Measurements from ENCODE around the gene CRB2. TPM values are rescaled to one million over a fixed set of nuclear protein-coding genes. Genes with fewer than 3 reads are reported as not detected.

CRB2 gene
- total RNA-seq, 1 donor from 2014 or later: not detected

DNA sequence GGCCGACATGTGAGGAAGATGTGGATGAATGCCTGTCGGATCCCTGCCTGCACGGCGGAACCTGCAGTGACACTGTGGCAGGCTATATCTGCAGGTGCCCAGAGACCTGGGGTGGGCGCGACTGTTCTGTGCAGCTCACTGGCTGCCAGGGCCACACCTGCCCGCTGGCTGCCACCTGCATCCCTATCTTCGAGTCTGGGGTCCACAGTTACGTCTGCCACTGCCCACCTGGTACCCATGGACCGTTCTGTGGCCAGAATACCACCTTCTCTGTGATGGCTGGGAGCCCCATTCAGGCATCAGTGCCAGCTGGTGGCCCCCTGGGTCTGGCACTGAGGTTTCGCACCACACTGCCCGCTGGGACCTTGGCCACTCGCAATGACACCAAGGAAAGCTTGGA, 14.1 kb downstream of the CRB2 start:
- H3K27ac ChIP-seq: no peak overlapping the region
- H3K27me3 ChIP-seq: peaks cover 6% of the 10 kb centered on the region
- TF ChIP-seq, protein P1, sequence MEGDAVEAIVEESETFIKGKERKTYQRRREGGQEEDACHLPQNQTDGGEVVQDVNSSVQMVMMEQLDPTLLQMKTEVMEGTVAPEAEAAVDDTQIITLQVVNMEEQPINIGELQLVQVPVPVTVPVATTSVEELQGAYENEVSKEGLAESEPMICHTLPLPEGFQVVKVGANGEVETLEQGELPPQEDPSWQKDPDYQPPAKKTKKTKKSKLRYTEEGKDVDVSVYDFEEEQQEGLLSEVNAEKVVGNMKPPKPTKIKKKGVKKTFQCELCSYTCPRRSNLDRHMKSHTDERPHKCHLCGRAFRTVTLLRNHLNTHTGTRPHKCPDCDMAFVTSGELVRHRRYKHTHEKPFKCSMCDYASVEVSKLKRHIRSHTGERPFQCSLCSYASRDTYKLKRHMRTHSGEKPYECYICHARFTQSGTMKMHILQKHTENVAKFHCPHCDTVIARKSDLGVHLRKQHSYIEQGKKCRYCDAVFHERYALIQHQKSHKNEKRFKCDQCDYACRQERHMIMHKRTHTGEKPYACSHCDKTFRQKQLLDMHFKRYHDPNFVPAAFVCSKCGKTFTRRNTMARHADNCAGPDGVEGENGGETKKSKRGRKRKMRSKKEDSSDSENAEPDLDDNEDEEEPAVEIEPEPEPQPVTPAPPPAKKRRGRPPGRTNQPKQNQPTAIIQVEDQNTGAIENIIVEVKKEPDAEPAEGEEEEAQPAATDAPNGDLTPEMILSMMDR (IDR thresholded peaks at IDR 0.05): no peak
- no peak for TF ChIP-seq POLR2AphosphoS5 (IDR thresholded peaks at IDR 0.05; ENCODE audit: insufficient read depth in 1 of 2, low read depth in 1 of 2)
- TF ChIP-seq POLR2A (IDR thresholded peaks at IDR 0.05): no peak
- H3K9me3 ChIP-seq: no peaks in the 10 kb centered on the region
- H3K36me3 ChIP-seq: no peaks in the 10 kb centered on the region
- no peak overlapping the region for H3K4me3 ChIP-seq
- no peak for DNase-seq (ENCODE audit: extremely low spot score in 2 of 2)
- H3K4me1 ChIP-seq: peaks cover 5% of the 10 kb centered on the region
- intact Hi-C loops (cut with DNase I): no loop called here

GRCh38 chr9:123370526-123371227, 14.7 kb downstream of the CRB2 start:
- Histone ChIP-seq H3K36me3 (no peaks in the 10 kb centered on the region), H3K4me1 (peaks cover 10% of the 10 kb centered on the region), H3K9me3 (no peaks in the 10 kb centered on the region), H3K27ac (no peak overlapping the region), H3K4me3 (no peak overlapping the region), H3K27me3 (peaks cover 6% of the 10 kb centered on the region)
- no peak for TF ChIP-seq POLR2A (IDR thresholded peaks at IDR 0.05)
- TF ChIP-seq, protein P1 (IDR thresholded peaks at IDR 0.05): no peak
- TF ChIP-seq POLR2AphosphoS5 (IDR thresholded peaks at IDR 0.05; ENCODE audit: insufficient read depth in 1 of 2, low read depth in 1 of 2): no peak
- intact Hi-C loops (cut with DNase I): no loop called here
- DNase-seq (ENCODE audit: extremely low spot score in 2 of 2): no peak

GRCh38 chr9:123371228-123371584, 15.2 kb downstream of the CRB2 start:
- Histone ChIP-seq H3K4me3 (no peak overlapping the region), H3K27me3 (peaks cover 6% of the 10 kb centered on the region), H3K4me1 (peaks cover 16% of the 10 kb centered on the region), H3K27ac (no peak overlapping the region), H3K36me3 (no peaks in the 10 kb centered on the region), H3K9me3 (no peaks in the 10 kb centered on the region)
- intact Hi-C loops (cut with DNase I): no loop called here
- TF ChIP-seq, protein P1 (IDR thresholded peaks at IDR 0.05): no peak
- TF ChIP-seq POLR2AphosphoS5 (IDR thresholded peaks at IDR 0.05; ENCODE audit: insufficient read depth in 1 of 2, low read depth in 1 of 2) (no peak), POLR2A (IDR thresholded peaks at IDR 0.05) (no peak)
- no peak for DNase-seq (ENCODE audit: extremely low spot score in 2 of 2)

GRCh38 chr9:123371805-123372590, 16.0 kb downstream of the CRB2 start:
- Histone ChIP-seq H3K36me3 (no peaks in the 10 kb centered on the region), H3K4me1 (peaks cover 18% of the 10 kb centered on the region), H3K27ac (no peak overlapping the region), H3K27me3 (peaks cover 6% of the 10 kb centered on the region), H3K4me3 (no peak overlapping the region), H3K9me3 (no peaks in the 10 kb centered on the region)
- DNase-seq (ENCODE audit: extremely low spot score in 2 of 2): no peak
- intact Hi-C loops (cut with DNase I): no loop called here
- TF ChIP-seq POLR2AphosphoS5 (IDR thresholded peaks at IDR 0.05; ENCODE audit: insufficient read depth in 1 of 2, low read depth in 1 of 2) (no peak), POLR2A (IDR thresholded peaks at IDR 0.05) (no peak)
- TF ChIP-seq, protein P1 (IDR thresholded peaks at IDR 0.05): no peak
